GM13976 (cell line): ENCODE measurements around the gene IL37.

Source experiments
- DNase-seq: peaks from one replicate; pipeline ENCODE4 v3.0.0; 2012; ENCODE audit warnings: low spot score
- CTCF ChIP-seq: IDR thresholded peaks from 2 replicates; pipeline ENCODE4 v1.5.1; 2012; ENCODE audit warnings: borderline replicate concordance, mild to moderate bottlenecking; ENCODE audit not compliant: insufficient read depth; ENCODE audit errors: extremely low read depth, missing control alignments, control extremely low read depth
- in situ Hi-C: fragments of 300-500 bp; cut with MboI; formaldehyde crosslinking; loops from one replicate; pipeline ENCODE4 v1.12.0; 2022; ENCODE audit warnings: low sequenced_read_pairs, mixed read lengths, inconsistent platforms; ENCODE audit not compliant: unreplicated experiment

The IL37 gene

DNA sequence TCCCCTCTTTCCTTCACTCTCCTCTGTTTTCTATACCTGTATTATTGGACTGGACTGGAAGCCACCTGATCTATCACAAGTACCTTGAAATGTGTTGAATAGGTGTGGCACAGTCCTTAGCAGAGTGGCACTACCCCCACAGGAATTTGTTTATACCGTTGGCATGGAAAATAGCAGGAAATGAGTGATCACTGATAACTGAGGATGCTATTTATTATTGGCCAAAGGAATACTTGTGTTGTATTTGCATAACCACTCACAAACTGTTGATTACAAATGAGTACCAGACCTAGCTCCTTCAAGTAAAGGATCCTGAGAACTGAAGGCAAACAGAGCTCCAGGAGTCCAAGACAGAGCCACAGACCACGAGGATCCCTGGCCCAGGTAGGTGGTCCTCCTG lies at the start of gene IL37:
IL37 (plus strand) TSS at position 301 of the 400 bp plus-strand sequence. CDS start 1,848 bp downstream, outside the sequence.
- DNase-seq = no peak
- in situ Hi-C loops = no loop called here

GRCh38 chr2:112864072-112864471 lies 46.9 kb upstream of the IL37 start:
- in situ Hi-C loops = no loop called here
- no peak for DNase-seq
- TF ChIP-seq CTCF = no peak

More for the DNA sequence above, at the start of gene IL37:
- no peak for TF ChIP-seq CTCF

GRCh38 chr2:112866128-112866835 lies 44.7 kb upstream of the IL37 start:
- in situ Hi-C loops = no loop called here
- DNase-seq = no peak
- TF ChIP-seq CTCF = no peak

- in situ Hi-C loops = no loop called here
- no peak for DNase-seq
These were observed 43.0 kb upstream of the IL37 start for GRCh38 chr2:112867701-112868631.

DNA sequence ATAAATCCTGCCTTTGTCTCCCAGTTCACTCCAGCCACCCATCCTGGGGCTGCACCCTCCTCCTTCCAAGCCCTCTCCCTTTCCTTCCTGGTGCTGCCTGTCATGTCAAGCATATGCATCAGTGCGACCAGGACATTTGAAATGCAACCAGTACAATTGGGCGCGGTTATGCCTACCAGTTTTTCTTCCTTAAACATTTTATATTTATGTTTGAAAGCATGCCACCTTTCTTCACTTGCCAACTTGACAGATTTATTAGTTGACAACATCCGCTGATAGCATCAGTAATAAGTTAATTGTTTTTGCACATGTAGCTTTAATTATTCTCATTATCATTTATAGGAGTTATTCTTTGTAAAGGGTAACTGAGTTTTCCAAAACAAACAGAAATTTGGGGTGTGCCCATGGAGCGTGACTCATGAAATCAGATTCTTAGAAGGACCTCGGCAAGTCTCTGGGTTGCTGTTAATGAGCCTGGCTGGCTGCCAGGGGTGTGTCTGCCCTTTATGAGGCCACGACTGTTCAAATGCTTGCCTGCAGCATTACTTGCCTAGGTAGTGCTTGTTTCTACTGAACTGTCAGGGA lies 41.6 kb upstream of the IL37 start:
- no peak for DNase-seq
- in situ Hi-C loops = no loop called here
- no peak for TF ChIP-seq CTCF

More at GRCh38 chr2:112867701-112868631, 43.0 kb upstream of the IL37 start:
- no peak for TF ChIP-seq CTCF
